ENCODE results near the gene RBFOX2. TPM values are rescaled to one million over a fixed set of nuclear protein-coding genes. Genes with fewer than 3 reads are reported as not detected.

The RBFOX2 gene
- total RNA-seq, 1 donor from 2014 or later = 3.2 TPM

DNA sequence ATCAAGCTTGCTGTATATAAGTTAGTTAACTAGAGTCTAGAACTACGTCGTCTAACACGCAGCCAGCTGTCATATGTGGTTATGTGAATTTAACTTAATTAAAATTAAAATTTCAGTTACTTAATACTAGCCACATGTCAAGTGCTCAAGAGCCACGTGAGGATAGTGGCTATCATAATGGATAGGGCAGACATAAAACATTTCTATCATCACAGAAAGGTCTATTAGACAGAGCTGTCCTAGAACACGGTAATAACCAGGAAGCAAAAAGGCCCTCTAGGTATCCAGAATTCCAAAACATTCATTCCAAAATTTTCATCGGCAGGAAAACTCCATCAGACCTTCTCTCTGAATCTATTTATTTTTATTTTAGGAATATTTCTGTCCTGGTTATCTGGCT, 123.9 kb downstream of the RBFOX2 start:
- H3K9me3 Mint-ChIP-seq = no peaks in the 10 kb centered on the region
- H3K27ac Mint-ChIP-seq = no peak overlapping the region
- no peak overlapping the region for H3K4me3 Mint-ChIP-seq (ENCODE audit: low read depth)
- intact Hi-C loops (cut with micrococcal nuclease) = no loop called here
- H3K4me1 Mint-ChIP-seq (ENCODE audit: low read depth) = peaks cover 14% of the 10 kb centered on the region
- no peak for DNase-seq (ENCODE audit: low spot score)
- H3K36me3 Mint-ChIP-seq (ENCODE audit: low read depth) = no peaks in the 10 kb centered on the region
- H3K27me3 Mint-ChIP-seq (ENCODE audit: low read depth) = peaks cover 26% of the 10 kb centered on the region

GRCh38 chr22:35904336-35904692, 124.3 kb downstream of the RBFOX2 start:
- Mint-ChIP-seq H3K4me3 (ENCODE audit: low read depth) (no peak overlapping the region), H3K36me3 (ENCODE audit: low read depth) (no peaks in the 10 kb centered on the region), H3K27me3 (ENCODE audit: low read depth) (peaks cover 26% of the 10 kb centered on the region)

GRCh38 chr22:35903571-35904335, 124.9 kb downstream of the RBFOX2 start:
- peaks cover 17% of the 10 kb centered on the region for H3K4me1 Mint-ChIP-seq (ENCODE audit: low read depth)
- no peak overlapping the region for H3K27ac Mint-ChIP-seq
- no peak for DNase-seq (ENCODE audit: low spot score)
- H3K27me3 Mint-ChIP-seq (ENCODE audit: low read depth) = peaks cover 26% of the 10 kb centered on the region
- intact Hi-C loops (cut with micrococcal nuclease) = no loop called here
- H3K36me3 Mint-ChIP-seq (ENCODE audit: low read depth) = no peaks in the 10 kb centered on the region
- no peak overlapping the region for H3K4me3 Mint-ChIP-seq (ENCODE audit: low read depth)
- no peaks in the 10 kb centered on the region for H3K9me3 Mint-ChIP-seq

More at GRCh38 chr22:35904336-35904692, 124.3 kb downstream of the RBFOX2 start:
- no peak overlapping the region for H3K27ac Mint-ChIP-seq
- no peaks in the 10 kb centered on the region for H3K9me3 Mint-ChIP-seq
- peaks cover 17% of the 10 kb centered on the region for H3K4me1 Mint-ChIP-seq (ENCODE audit: low read depth)
- intact Hi-C loops (cut with micrococcal nuclease) = no loop called here
- DNase-seq (ENCODE audit: low spot score) = no peak

DNA sequence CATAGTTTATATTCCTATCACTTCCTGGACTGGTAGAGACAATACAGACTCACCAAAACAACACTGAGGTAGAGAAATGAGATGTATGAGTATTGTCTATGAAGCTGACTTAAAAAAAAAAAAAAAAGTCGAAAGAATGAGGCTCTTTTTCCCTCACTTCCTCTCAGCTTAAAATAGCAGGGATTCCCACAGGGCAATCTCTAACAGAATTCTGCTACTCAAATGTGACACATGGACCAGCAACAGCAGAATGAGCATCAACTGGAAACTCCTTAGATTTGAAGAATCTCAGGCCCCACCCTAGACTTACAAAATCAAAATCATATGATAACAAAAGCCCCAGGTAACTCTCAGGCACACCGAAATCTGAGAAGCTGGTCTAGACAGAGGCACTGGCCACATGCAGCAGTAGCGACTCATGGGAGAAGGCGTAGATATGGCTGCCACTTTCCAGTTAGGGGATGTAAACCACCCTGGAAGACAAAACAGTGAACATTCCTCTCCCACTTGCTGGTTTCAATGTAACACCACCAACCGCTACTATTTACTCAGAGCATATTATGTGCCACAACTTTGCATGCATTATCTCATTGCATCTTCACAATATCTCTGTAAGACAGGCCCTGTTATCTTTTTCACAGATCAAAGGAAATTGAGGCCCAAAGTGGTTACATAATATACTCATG, 128.0 kb downstream of the RBFOX2 start:
- intact Hi-C loops (cut with micrococcal nuclease) = no loop called here
- Mint-ChIP-seq H3K36me3 (ENCODE audit: low read depth) (no peaks in the 10 kb centered on the region), H3K27me3 (ENCODE audit: low read depth) (peaks cover 40% of the 10 kb centered on the region), H3K4me3 (ENCODE audit: low read depth) (no peak overlapping the region), H3K9me3 (no peaks in the 10 kb centered on the region), H3K27ac (peak overlapping the region; percentile 19), H3K4me1 (ENCODE audit: low read depth) (peaks cover 15% of the 10 kb centered on the region)
- no peak for DNase-seq (ENCODE audit: low spot score)

- Mint-ChIP-seq H3K27me3 (ENCODE audit: low read depth) (peaks cover 46% of the 10 kb centered on the region), H3K9me3 (no peaks in the 10 kb centered on the region), H3K4me3 (ENCODE audit: low read depth) (no peak overlapping the region), H3K36me3 (ENCODE audit: low read depth) (no peaks in the 10 kb centered on the region), H3K27ac (no peak overlapping the region), H3K4me1 (ENCODE audit: low read depth) (peaks cover 15% of the 10 kb centered on the region)
- intact Hi-C loops (cut with micrococcal nuclease) = no loop called here
- no peak for DNase-seq (ENCODE audit: low spot score)
Measured at GRCh38 chr22:35899736-35900135, 128.9 kb downstream of the RBFOX2 start.

- peaks cover 32% of the 10 kb centered on the region for H3K27me3 Mint-ChIP-seq (ENCODE audit: low read depth)
- H3K27ac Mint-ChIP-seq = no peak overlapping the region
- peaks cover 18% of the 10 kb centered on the region for H3K4me1 Mint-ChIP-seq (ENCODE audit: low read depth)
- intact Hi-C loops (cut with micrococcal nuclease) = no loop called here
- DNase-seq (ENCODE audit: low spot score) = no peak
- no peaks in the 10 kb centered on the region for H3K36me3 Mint-ChIP-seq (ENCODE audit: low read depth)
- no peak overlapping the region for H3K4me3 Mint-ChIP-seq (ENCODE audit: low read depth)
- H3K9me3 Mint-ChIP-seq = no peaks in the 10 kb centered on the region
Measured at GRCh38 chr22:35896111-35896705, 132.4 kb downstream of the RBFOX2 start.

DNA sequence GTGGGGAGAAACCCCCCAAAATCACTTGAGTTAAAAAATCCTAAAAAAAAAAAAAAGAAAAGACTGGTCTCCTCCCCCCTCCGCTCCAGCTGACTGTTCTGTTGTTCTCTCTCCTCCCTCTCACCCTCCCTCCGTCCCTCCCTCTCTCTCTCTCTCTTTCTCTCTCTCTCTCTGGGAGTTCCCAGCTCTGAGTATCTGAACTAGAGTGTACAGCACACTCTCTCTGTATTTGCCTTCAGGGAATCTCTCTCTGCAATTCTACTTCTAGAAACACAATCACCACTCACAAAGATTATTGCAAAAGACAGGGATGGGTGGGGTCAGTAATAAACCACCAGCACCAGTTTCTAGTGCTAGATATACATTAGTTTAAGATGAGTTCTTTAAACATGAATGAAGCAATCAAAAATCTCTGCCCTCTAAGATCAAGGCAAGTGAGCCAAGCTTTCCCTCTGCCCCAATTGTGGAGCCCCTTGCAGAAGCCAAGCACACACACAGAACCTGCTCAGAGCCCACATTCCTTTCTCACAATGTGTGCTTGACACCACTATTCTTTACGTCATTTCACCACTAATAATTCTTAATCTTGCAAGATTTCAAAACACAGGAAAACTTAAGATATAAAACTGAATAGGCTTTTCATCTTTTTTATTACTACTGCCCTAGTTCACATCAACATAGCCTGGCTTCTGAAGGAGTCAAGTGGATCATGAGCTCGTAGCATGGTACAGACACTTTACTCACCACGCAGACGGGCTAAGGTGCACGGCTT, 133.5 kb downstream of the RBFOX2 start:
- no peak for DNase-seq (ENCODE audit: low spot score)
- H3K36me3 Mint-ChIP-seq (ENCODE audit: low read depth) = no peaks in the 10 kb centered on the region
- H3K27me3 Mint-ChIP-seq (ENCODE audit: low read depth) = peaks cover 32% of the 10 kb centered on the region

DNA sequence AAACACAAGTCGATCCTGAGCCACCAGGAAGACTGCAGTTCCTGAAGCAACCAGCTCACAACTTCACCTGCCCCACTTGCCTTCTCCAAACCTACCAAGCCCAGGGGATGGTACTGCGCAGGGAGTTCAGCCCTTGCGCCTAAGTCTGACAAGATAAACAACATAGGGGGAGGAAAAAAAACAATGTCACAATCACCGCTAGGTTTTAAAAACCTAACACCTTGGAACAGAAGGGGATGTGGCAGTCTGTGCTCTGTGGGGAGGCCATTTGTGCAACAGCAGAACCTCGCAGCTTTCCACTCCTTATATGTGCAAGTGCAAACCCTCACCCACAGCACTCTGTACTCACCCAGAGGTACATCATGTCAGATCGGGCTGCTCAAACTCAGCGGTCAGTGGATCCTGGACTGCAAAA, 134.2 kb downstream of the RBFOX2 start:
- Mint-ChIP-seq H3K27me3 (ENCODE audit: low read depth) (peaks cover 32% of the 10 kb centered on the region), H3K27ac (no peak overlapping the region), H3K4me1 (ENCODE audit: low read depth) (peaks cover 4% of the 10 kb centered on the region), H3K4me3 (ENCODE audit: low read depth) (no peak overlapping the region), H3K36me3 (ENCODE audit: low read depth) (no peaks in the 10 kb centered on the region), H3K9me3 (no peaks in the 10 kb centered on the region)
- intact Hi-C loops (cut with micrococcal nuclease) = no loop called here
- no peak for DNase-seq (ENCODE audit: low spot score)

More for the DNA sequence above, 133.5 kb downstream of the RBFOX2 start:
- Mint-ChIP-seq H3K4me1 (ENCODE audit: low read depth) (peaks cover 7% of the 10 kb centered on the region), H3K27ac (no peak overlapping the region), H3K4me3 (ENCODE audit: low read depth) (no peak overlapping the region), H3K9me3 (no peaks in the 10 kb centered on the region)
- intact Hi-C loops (cut with micrococcal nuclease) = no loop called here

- Mint-ChIP-seq H3K4me3 (ENCODE audit: low read depth) (no peak overlapping the region), H3K36me3 (ENCODE audit: low read depth) (no peaks in the 10 kb centered on the region), H3K9me3 (no peaks in the 10 kb centered on the region), H3K4me1 (ENCODE audit: low read depth) (peaks cover 4% of the 10 kb centered on the region), H3K27ac (no peak overlapping the region), H3K27me3 (ENCODE audit: low read depth) (peaks cover 36% of the 10 kb centered on the region)
- DNase-seq (ENCODE audit: low spot score) = no peak
- intact Hi-C loops (cut with micrococcal nuclease) = no loop called here
Measured at GRCh38 chr22:35893698-35894097, 134.9 kb downstream of the RBFOX2 start.

DNA sequence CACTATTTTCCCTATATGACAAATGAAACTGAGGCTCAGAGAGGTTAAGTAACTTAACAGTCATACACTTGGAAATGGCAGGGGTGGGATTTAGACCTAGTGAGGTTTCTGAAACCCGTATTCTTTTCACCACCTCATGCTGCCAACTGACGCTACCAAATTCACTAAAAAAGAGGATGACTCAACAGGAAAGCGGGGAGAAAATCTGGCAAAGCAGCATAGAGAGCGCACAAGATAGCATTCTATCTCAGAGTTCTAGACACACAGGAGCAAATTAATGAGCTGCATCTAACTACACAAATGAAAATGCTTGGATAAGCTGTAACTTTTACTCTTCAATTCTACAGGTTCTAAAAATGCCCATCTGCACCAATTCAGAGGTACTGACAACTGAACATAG, 136.4 kb downstream of the RBFOX2 start:
- H3K36me3 Mint-ChIP-seq (ENCODE audit: low read depth) = no peaks in the 10 kb centered on the region
- no peak overlapping the region for H3K27ac Mint-ChIP-seq
- peaks cover 4% of the 10 kb centered on the region for H3K4me1 Mint-ChIP-seq (ENCODE audit: low read depth)
- DNase-seq (ENCODE audit: low spot score) = no peak
- intact Hi-C loops (cut with micrococcal nuclease) = no loop called here
- H3K27me3 Mint-ChIP-seq (ENCODE audit: low read depth) = peaks cover 31% of the 10 kb centered on the region
- H3K4me3 Mint-ChIP-seq (ENCODE audit: low read depth) = no peak overlapping the region
- H3K9me3 Mint-ChIP-seq = no peaks in the 10 kb centered on the region

DNA sequence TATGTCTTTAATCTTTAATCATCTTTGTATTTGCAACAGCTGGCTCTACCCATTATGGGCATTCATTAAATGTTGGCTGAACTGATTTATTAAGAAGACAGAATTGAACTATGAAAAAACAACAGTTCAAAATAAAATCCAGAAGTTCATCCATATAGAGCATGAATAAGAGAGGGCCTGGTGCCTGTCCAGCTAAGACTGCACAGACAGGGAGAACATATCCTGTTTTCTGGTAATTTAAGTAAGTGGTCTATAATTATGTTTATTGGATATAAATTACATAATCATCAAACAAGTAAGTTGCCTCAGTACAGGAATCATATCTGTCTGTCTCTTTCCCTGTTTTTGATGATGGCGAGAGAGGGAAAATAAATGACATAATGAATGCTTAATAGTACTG, 137.2 kb downstream of the RBFOX2 start:
- H3K27ac Mint-ChIP-seq = no peak overlapping the region
- no peaks in the 10 kb centered on the region for H3K36me3 Mint-ChIP-seq (ENCODE audit: low read depth)
- H3K4me3 Mint-ChIP-seq (ENCODE audit: low read depth) = no peak overlapping the region
- intact Hi-C loops (cut with micrococcal nuclease) = no loop called here
- no peaks in the 10 kb centered on the region for H3K9me3 Mint-ChIP-seq
- peaks cover 4% of the 10 kb centered on the region for H3K4me1 Mint-ChIP-seq (ENCODE audit: low read depth)
- no peak for DNase-seq (ENCODE audit: low spot score)
- peaks cover 26% of the 10 kb centered on the region for H3K27me3 Mint-ChIP-seq (ENCODE audit: low read depth)

- no peak for DNase-seq (ENCODE audit: low spot score)
- no peak overlapping the region for H3K27ac Mint-ChIP-seq
- intact Hi-C loops (cut with micrococcal nuclease) = no loop called here
- H3K36me3 Mint-ChIP-seq (ENCODE audit: low read depth) = no peaks in the 10 kb centered on the region
- no peak overlapping the region for H3K4me3 Mint-ChIP-seq (ENCODE audit: low read depth)
- H3K4me1 Mint-ChIP-seq (ENCODE audit: low read depth) = peaks cover 4% of the 10 kb centered on the region
- no peaks in the 10 kb centered on the region for H3K9me3 Mint-ChIP-seq
- H3K27me3 Mint-ChIP-seq (ENCODE audit: low read depth) = peaks cover 13% of the 10 kb centered on the region
Measured at GRCh38 chr22:35889071-35889470, 139.6 kb downstream of the RBFOX2 start.
